ENCODE measurements around the gene ANXA1. TPM values are rescaled to one million over a fixed set of nuclear protein-coding genes. Genes with fewer than 3 reads are reported as not detected.

Gene ANXA1
- total RNA-seq, 3 donors from 2014 or later, result 364 to 729 (median 628) TPM

GRCh38 chr9:73138516-73138915 is 13.1 kb upstream of the ANXA1 start:
- no peaks in the 10 kb centered on the region for H3K36me3 ChIP-seq
- H3K27ac ChIP-seq, result no peak overlapping the region
- TF ChIP-seq POLR2AphosphoS5 (IDR thresholded peaks at IDR 0.05), result no peak
- no peak for TF ChIP-seq CTCF (IDR thresholded peaks at IDR 0.05)
- TF ChIP-seq POLR2A (IDR thresholded peaks at IDR 0.05), result no peak
- intact Hi-C loops (cut with DNase I; ENCODE audit: low total_unique reads), result no loop called here
- no peaks in the 10 kb centered on the region for H3K27me3 ChIP-seq
- no peak for DNase-seq (ENCODE audit: low spot score in 2 of 2)
- H3K4me1 ChIP-seq, result no peaks in the 10 kb centered on the region
- H3K4me3 ChIP-seq, result no peak overlapping the region
- no peaks in the 10 kb centered on the region for H3K9me3 ChIP-seq

- H3K27me3 ChIP-seq, result no peaks in the 10 kb centered on the region
- H3K27ac ChIP-seq, result peak overlapping the region in 1 of 2 donors; percentile 68
- no peak for DNase-seq (ENCODE audit: low spot score in 2 of 2)
- H3K9me3 ChIP-seq, result no peaks in the 10 kb centered on the region
- no peaks in the 10 kb centered on the region for H3K36me3 ChIP-seq
- H3K4me3 ChIP-seq, result no peak overlapping the region
- H3K4me1 ChIP-seq, result no peaks in the 10 kb centered on the region
- no peak for TF ChIP-seq POLR2A (IDR thresholded peaks at IDR 0.05)
- TF ChIP-seq POLR2AphosphoS5 (IDR thresholded peaks at IDR 0.05), result no peak
- TF ChIP-seq CTCF (IDR thresholded peaks at IDR 0.05), result no peak
- intact Hi-C loops (cut with DNase I; ENCODE audit: low total_unique reads), result no loop called here
These were observed 10.4 kb upstream of the ANXA1 start for GRCh38 chr9:73141282-73141681.

- TF ChIP-seq POLR2A (IDR thresholded peaks at IDR 0.05) (no peak), POLR2AphosphoS5 (IDR thresholded peaks at IDR 0.05) (no peak), CTCF (IDR thresholded peaks at IDR 0.05) (no peak)
- H3K4me3 ChIP-seq, result no peak overlapping the region
- intact Hi-C loops (cut with DNase I; ENCODE audit: low total_unique reads), result no loop called here
- H3K27ac ChIP-seq, result peak overlapping the region; percentile 31 to 46
- no peaks in the 10 kb centered on the region for H3K9me3 ChIP-seq
- DNase-seq (ENCODE audit: low spot score in 2 of 2), result no peak
- H3K27me3 ChIP-seq, result no peaks in the 10 kb centered on the region
- H3K4me1 ChIP-seq, result no peaks in the 10 kb centered on the region
- H3K36me3 ChIP-seq, result no peaks in the 10 kb centered on the region
These were observed 7.8 kb upstream of the ANXA1 start for GRCh38 chr9:73143711-73144328.

GRCh38 chr9:73146111-73146815 is 5.4 kb upstream of the ANXA1 start:
- Histone ChIP-seq H3K4me1 (peaks cover 0 to 6% of the 10 kb centered on the region in 2 donors), H3K4me3 (no peak overlapping the region), H3K27me3 (no peaks in the 10 kb centered on the region), H3K36me3 (no peaks in the 10 kb centered on the region), H3K27ac (no peak overlapping the region), H3K9me3 (no peaks in the 10 kb centered on the region)
- TF ChIP-seq CTCF (IDR thresholded peaks at IDR 0.05) (no peak), POLR2AphosphoS5 (IDR thresholded peaks at IDR 0.05) (no peak)
- no peak for DNase-seq (ENCODE audit: low spot score in 2 of 2)
- intact Hi-C loops (cut with DNase I; ENCODE audit: low total_unique reads), result no loop called here

- no peaks in the 10 kb centered on the region for H3K27me3 ChIP-seq
- no peaks in the 10 kb centered on the region for H3K9me3 ChIP-seq
- H3K4me1 ChIP-seq, result peaks cover 0 to 8% of the 10 kb centered on the region in 2 donors
- no peaks in the 10 kb centered on the region for H3K36me3 ChIP-seq
- no peak for DNase-seq (ENCODE audit: low spot score in 2 of 2)
- peak overlapping the region; percentile 68 to 75 for H3K27ac ChIP-seq
- intact Hi-C loops (cut with DNase I; ENCODE audit: low total_unique reads), result no loop called here
- TF ChIP-seq POLR2A (IDR thresholded peaks at IDR 0.05), result no peak
- no peak for TF ChIP-seq POLR2AphosphoS5 (IDR thresholded peaks at IDR 0.05)
- TF ChIP-seq CTCF (IDR thresholded peaks at IDR 0.05), result no peak
- no peak overlapping the region for H3K4me3 ChIP-seq
These were observed 3.2 kb upstream of the ANXA1 start for GRCh38 chr9:73148447-73148937.
